ENCODE results near the gene ARID5B. TPM values are rescaled to one million over a fixed set of nuclear protein-coding genes. Genes with fewer than 3 reads are reported as not detected.

The ARID5B gene
- total RNA-seq, 4 donors from 2014 or later: 47.2 to 127 (median 62.8) TPM

DNA sequence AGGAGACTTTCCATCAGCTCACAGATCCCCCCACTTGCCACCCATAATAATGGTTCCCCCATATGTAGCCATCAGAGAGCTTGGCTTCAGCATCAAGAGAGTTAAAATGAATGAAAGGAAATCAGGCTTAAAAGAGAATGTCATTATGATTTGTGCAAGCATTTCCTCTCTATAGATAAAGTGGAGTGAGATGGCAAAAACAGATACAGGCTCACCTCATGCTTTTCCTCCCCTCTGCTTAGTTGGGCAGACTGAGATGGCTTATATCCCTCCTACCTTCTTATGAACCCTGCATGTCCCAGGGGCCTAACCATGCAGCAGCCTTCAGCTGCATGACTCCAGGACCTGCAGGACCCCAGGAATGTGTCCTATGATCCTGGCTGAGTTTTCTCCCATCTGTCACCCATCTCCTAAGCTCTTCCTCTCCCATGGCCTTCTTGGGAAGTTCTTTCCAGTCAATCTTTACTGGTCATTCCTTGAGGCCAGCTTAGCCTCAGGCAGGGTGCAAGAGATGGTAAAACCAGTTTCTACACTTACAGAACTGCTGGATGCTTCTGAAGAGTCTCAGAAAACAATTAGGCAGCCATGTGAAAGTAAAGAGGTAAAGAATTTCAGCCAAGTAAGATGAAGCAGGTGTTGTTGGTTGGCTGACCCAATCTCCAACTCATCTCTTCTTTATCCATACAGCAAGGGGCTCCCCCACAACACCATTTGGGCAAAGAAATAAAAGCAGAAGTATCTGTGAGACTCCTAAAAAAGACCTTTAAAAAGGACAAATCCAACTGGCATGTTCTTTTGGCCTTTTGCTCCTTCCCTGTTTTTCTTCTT lies 207.5 kb downstream of the ARID5B start:
- TF ChIP-seq, protein P1, sequence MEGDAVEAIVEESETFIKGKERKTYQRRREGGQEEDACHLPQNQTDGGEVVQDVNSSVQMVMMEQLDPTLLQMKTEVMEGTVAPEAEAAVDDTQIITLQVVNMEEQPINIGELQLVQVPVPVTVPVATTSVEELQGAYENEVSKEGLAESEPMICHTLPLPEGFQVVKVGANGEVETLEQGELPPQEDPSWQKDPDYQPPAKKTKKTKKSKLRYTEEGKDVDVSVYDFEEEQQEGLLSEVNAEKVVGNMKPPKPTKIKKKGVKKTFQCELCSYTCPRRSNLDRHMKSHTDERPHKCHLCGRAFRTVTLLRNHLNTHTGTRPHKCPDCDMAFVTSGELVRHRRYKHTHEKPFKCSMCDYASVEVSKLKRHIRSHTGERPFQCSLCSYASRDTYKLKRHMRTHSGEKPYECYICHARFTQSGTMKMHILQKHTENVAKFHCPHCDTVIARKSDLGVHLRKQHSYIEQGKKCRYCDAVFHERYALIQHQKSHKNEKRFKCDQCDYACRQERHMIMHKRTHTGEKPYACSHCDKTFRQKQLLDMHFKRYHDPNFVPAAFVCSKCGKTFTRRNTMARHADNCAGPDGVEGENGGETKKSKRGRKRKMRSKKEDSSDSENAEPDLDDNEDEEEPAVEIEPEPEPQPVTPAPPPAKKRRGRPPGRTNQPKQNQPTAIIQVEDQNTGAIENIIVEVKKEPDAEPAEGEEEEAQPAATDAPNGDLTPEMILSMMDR (IDR thresholded peaks at IDR 0.05): no peak
- TF ChIP-seq POLR2A (IDR thresholded peaks at IDR 0.05): no peak
- no peak for DNase-seq (ENCODE audit: low spot score in 2 of 2)
- H3K4me3 ChIP-seq (ENCODE audit: low read depth, poor library complexity, severe bottlenecking): no peak overlapping the region
- intact Hi-C loops (cut with DNase I; ENCODE audit: low total_unique reads): no loop called here

DNA sequence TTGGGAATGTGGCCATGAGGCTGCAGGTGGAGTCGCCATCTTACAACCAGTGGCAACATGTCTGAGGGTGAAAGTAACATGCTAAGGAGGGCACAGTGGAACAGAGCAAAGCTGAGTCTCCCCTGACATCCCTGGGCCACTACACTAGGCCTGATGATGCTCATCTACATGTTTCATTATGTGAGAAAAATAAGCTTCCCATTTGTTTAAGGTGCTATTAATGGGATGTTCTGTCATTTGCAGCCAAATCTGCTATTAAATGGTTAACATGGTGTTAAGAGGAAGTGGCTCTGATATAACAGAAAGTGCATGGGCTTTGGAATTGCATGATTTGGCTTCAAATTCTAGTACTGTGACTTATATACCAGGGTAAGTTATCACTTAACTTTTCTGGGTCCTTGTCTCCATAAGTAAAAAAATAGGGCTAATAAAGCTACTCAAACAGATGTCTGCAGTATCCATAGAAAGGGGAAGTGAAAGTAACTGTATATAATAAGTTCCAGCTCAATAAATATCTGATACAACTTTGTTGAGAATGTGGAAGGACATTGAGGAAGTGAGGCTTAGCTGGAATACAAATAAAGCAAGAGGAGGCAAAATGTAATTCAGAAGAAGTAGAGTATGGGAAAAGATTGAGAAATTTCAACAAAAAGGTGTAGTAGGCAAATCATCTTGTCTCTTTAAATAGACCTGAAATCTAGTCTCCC lies 208.2 kb downstream of the ARID5B start:
- H3K4me3 ChIP-seq (ENCODE audit: low read depth, poor library complexity, severe bottlenecking): no peak overlapping the region
- intact Hi-C loops (cut with DNase I; ENCODE audit: low total_unique reads): no loop called here
- WGBS, 2 donors: 55 to 56% methylated on average over 1 of the region's 1 CpG
- no peak for DNase-seq (ENCODE audit: low spot score in 2 of 2)
- TF ChIP-seq, protein P1 (IDR thresholded peaks at IDR 0.05): no peak
- no peak for TF ChIP-seq POLR2A (IDR thresholded peaks at IDR 0.05)

DNA sequence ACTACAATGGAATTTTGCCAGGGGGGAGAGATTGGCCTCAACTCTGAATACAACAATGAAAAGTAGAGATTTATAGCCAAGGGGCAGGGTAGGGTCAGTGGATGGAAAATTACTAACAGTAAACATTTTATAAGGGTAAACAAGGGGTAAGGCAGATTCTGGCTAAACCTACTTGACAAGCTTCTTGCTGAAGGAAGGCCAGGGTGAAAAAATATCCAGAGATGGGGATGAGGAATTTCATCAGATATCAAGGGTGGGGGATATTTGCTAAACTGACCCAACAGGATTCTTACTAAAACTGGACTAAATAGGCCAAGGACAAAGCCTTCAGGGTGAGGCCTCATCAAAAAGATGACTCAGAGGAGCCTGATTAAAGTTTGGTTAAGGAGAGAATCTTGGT lies 210.8 kb downstream of the ARID5B start:
- DNase-seq (ENCODE audit: low spot score in 2 of 2): no peak
- intact Hi-C loops (cut with DNase I; ENCODE audit: low total_unique reads): no loop called here
- no peak overlapping the region for H3K4me3 ChIP-seq (ENCODE audit: low read depth, poor library complexity, severe bottlenecking)
- TF ChIP-seq POLR2A (IDR thresholded peaks at IDR 0.05): no peak
- TF ChIP-seq, protein P1 (IDR thresholded peaks at IDR 0.05): no peak

DNA sequence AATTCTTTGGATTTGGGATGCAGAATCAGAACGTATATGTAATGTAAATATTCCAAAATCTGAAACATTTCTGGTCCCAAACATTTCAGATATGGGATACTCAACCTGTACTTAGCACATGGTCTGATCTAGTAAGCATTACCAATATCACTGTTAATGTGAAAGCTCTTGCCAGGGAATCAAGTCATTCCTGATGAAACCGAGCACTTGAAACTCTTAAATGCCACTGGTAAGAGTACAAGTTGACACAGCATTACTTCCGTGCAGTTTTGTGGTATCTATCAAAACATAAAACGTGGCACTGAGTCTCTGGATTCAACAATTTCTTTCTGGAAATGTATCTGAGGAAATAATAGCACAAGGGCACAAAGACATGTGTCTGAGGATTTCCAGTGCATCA lies 211.5 kb downstream of the ARID5B start:
- WGBS, 2 donors: 76 to 88% methylated on average over 4 of the region's 4 CpGs
- no peak overlapping the region for H3K4me3 ChIP-seq (ENCODE audit: low read depth, poor library complexity, severe bottlenecking)
- intact Hi-C loops (cut with DNase I; ENCODE audit: low total_unique reads): no loop called here
- DNase-seq (ENCODE audit: low spot score in 2 of 2): no peak
- TF ChIP-seq POLR2A (IDR thresholded peaks at IDR 0.05): no peak
- TF ChIP-seq, protein P1 (IDR thresholded peaks at IDR 0.05): no peak

DNA sequence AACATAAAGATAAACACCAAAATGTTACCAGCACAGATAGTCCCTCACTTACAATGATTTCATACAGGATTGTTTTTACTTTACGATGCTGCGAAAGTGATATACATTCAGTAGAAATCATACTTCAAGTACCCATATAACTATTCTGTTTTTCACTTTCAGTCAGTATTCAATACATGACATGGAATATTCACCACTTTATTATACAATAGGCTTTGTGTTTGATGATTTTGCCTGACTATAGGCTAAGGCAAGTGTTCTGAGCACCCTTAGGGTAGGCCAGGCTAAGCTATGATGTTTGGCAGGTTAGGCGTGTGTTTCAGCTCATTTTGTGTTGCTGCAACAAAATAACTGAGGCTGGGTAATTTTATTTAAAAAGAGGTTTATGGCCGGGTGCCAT lies 212.2 kb downstream of the ARID5B start:
- H3K4me3 ChIP-seq (ENCODE audit: low read depth, poor library complexity, severe bottlenecking): no peak overlapping the region
- DNase-seq (ENCODE audit: low spot score in 2 of 2): no peak
- intact Hi-C loops (cut with DNase I; ENCODE audit: low total_unique reads): no loop called here
- TF ChIP-seq, protein P1 (IDR thresholded peaks at IDR 0.05): no peak
- TF ChIP-seq POLR2A (IDR thresholded peaks at IDR 0.05): no peak
- 81 to 82% methylated on average over 4 of the region's 4 CpGs for WGBS, 2 donors
